ENCODE results near the gene MRPL22.
"Not testable (repeated sequence)": the region's sequence is repeated elsewhere in the genome, so short reads cannot be mapped to it uniquely, and the experiment has no call there.

MRPL22 gene

GRCh38 chr5:154940772-154941620, at the start of gene MRPL22:
Gene MRPL22 (plus strand): TSS chr5:154941073. CDS start chr5:154941111, 38 bp downstream.
- peak; percentile 94 for DNase-seq

- DNase-seq, result no peak
These were observed 48.5 kb upstream of the MRPL22 start for GRCh38 chr5:154892369-154892771.

GRCh38 chr5:154893381-154893780, 47.5 kb upstream of the MRPL22 start:
- DNase-seq, result no peak

GRCh38 chr5:154895606-154896561, 45.0 kb upstream of the MRPL22 start:
- no peak for DNase-seq

- no peak for DNase-seq
These were observed 44.2 kb upstream of the MRPL22 start for GRCh38 chr5:154896562-154897165.

GRCh38 chr5:154898210-154898609, 42.7 kb upstream of the MRPL22 start:
- DNase-seq, result no peak

- DNase-seq, result no peak
These were observed 41.6 kb upstream of the MRPL22 start for GRCh38 chr5:154899151-154899816.

GRCh38 chr5:154900066-154900465, 40.8 kb upstream of the MRPL22 start:
- DNase-seq, result no peak

- no peak for DNase-seq
These were observed 39.6 kb upstream of the MRPL22 start for GRCh38 chr5:154901276-154901675.

- no peak for DNase-seq
These were observed 39.0 kb upstream of the MRPL22 start for GRCh38 chr5:154901913-154902312.

GRCh38 chr5:154905601-154906000, 35.3 kb upstream of the MRPL22 start:
- not testable (repeated sequence) for DNase-seq

- DNase-seq, result no peak
These were observed 24.0 kb upstream of the MRPL22 start for GRCh38 chr5:154916874-154917273.

GRCh38 chr5:154917757-154918156, 23.1 kb upstream of the MRPL22 start:
- no peak for DNase-seq

GRCh38 chr5:154923441-154924430, 17.1 kb upstream of the MRPL22 start:
- DNase-seq, result no peak

GRCh38 chr5:154933537-154933936, 7.3 kb upstream of the MRPL22 start:
- DNase-seq, result no peak

GRCh38 chr5:154934881-154935280, 6.0 kb upstream of the MRPL22 start:
- no peak for DNase-seq

GRCh38 chr5:154937186-154937717, 3.6 kb upstream of the MRPL22 start:
- no peak for DNase-seq

- DNase-seq, result peak; percentile 81
These were observed 3.0 kb upstream of the MRPL22 start, which contains the start of gene GEMIN5 for GRCh38 chr5:154937718-154938466. Gene GEMIN5 (minus strand): TSS chr5:154938211. CDS start chr5:154938133, 78 bp downstream.

GRCh38 chr5:154939387-154939786, 1.5 kb upstream of the MRPL22 start:
- DNase-seq, result not testable (repeated sequence)

- no peak for DNase-seq
These were observed 500 bp upstream of the MRPL22 start for GRCh38 chr5:154940375-154940771.
